ENCODE measurements around the gene CD300LG. TPM values are rescaled to one million over a fixed set of nuclear protein-coding genes. Genes with fewer than 3 reads are reported as not detected.
"Not testable (repeated sequence)": the region's sequence is repeated elsewhere in the genome, so short reads cannot be mapped to it uniquely, and the experiment has no call there.

Gene CD300LG
- polyA plus RNA-seq, 10 donors: 1.1 to 4.2 (median 2.8) TPM

DNA sequence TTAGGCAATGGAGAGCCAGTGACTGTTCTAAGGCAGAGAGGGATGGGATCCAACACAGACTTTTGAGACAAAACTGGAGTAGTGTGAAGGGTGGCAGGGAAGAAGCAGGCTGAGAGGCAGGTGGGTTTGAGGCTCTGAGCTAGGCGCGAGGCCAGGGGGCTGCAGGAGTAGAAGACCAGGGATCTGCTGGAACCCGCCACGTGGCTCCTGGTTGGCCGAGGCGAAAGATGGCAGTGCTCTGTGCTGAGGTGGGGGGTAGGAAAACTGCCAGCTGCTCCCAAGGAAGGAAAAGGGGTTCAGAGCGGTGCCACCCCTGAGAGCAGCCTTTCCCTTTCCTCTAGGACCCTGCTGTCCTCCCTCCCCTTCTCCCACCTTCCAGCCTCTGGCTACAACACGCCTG lies 5.6 kb downstream of the CD300LG start:
- DNase-seq: no peak

DNA sequence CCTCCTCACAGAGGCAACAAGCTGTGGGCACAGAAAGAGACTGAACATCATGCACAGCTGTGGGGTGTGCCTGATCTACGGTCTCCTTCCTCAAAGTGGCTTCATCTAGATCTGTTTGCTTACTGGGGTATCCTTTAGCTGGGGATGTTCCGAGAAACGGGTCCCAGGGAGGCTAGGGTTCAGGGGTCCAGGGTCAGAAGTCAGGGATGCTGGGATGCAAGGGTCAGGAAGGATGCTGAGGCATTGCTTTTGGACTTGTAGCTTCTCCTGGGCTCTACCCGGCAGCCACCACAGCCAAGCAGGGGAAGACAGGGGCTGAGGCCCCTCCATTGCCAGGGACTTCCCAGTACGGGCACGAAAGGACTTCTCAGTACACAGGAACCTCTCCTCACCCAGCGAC lies 6.6 kb downstream of the CD300LG start:
- DNase-seq: no peak

DNA sequence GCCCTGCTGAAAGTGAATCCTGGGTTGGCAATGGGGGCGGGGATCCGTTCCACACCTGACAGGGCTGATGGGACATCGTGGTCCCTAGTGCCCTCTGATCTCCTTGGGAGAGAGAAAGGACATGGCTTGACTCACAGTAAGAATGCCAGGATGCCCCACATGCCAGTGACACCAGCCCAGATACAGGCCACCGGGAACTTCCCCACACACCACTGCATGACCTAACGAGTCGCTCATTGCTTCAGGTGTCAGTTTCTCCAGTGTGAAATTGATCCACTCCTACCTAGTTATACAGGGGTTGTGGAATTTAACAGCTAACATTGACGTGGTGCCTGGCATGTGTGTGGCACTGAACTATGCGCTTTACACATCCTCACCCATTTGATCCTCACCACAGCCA lies 7.5 kb downstream of the CD300LG start:
- no peak for DNase-seq

DNA sequence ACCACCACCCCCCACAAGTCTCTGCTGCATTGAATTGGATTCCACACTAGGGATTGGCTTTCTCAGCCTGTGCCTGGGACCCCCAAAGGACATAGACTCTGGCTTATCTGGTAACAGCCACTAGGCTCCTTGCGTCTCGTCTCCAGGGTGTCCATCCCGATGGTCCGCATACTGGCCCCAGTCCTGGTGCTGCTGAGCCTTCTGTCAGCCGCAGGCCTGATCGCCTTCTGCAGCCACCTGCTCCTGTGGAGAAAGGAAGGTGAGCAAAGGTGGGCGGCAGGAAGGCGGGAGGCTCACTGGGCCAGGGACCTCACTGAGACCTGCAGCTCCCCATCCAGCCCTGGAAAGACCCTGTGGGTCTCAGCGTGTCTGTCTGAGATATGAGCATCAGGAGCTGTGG lies 8.1 kb downstream of the CD300LG start:
- DNase-seq: no peak

DNA sequence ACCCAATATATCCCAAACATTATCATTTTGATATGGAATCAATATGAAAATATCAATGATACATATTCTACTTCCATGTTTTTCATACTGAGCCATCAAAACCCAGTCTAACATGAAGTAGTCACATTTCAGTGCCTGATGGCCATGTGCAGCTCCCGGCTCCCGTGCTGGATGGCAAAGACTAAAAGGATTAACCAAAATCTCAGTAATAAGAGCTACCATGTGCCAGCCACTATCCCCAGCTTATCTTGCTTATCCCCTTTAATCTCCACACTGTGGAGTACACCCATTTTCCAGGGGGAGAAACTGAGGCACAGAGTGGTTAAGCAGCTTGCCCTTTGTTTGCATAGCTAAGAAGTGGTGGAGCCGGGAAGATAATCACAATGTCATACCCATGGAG lies 9.2 kb downstream of the CD300LG start:
- no peak for DNase-seq

DNA sequence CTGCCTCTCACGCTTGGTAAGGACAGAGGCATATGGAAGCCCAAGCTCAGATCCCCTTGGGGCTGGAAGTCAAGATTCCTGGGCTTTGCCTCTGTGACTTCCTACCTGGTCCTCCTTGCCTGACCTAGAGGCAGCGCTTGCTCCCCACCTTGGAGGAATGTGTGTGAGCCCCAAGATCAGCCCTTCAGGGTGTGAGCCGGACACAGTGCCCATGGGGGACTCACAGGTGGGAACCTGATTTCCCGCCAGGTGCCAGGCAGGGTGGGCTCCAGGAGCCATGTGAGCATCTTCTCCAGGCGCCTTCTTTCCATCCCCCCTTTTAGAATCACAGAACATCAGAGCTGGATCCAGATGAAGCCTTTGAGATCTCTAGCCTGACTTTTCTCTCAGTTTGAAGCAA lies 10.2 kb downstream of the CD300LG start:
- no peak for DNase-seq

DNA sequence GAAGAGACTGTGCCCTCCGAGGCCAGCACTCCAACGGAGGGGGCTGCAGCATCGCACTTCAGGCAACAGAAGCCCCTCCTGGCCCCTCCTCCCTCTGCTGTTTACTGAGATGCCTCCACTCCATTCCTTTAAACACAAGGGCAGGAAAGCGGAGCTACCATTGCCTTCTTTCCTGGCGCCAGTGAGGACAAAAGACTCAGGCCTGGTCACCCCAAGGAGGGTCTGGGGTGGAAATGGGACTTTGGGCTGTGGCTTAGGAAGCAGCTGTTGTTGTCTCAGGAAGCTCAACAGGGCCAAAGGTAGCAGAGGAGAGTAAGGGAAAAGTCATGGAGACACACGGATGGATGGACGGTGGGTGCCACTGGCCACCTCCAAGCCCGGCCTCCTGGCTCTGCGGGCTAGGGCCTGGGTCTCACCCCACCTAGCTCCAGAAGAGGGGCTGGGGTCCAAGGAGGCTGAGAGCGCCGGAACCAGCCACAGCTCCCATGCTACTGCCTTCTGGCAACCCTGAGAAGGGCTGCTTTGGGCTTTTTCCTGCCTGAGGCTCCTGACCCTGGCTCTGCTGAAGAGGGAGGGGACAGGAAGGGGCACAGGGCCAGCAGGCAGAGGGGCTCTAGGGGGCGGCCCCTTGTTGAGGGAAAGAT lies 11.1 kb downstream of the CD300LG start:
- DNase-seq: no peak

DNA sequence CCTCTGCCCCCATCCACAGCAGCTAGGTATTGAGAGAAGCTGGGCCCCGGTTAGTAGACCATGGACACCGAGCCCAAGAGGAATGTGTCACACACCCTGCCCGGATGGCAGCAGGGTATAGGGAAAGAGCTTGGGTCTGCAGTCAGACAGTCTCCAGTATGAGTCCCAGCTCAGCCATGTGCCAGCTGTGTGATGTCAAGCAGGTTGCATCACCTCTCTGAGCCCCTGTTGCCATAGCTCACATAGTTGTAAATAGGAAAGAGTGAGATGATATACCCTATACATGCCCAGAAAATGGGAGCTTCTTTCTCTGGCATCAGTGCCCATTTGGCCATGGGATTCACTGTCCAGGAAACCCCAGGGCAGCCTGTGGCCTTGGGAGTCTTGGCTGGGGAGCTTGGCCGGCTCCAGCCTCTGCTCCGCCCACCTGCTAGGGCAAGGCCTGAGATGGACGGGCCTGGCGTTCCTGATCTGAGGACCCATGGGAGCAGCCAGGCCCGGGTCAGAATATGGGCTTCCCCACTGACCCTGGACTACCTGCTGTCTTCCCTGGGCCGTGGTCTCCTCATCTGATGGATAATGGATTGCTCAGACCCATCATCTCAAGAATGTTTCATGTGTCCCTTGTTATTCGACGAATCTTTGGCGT lies 13.2 kb downstream of the CD300LG start:
- DNase-seq: no peak

DNA sequence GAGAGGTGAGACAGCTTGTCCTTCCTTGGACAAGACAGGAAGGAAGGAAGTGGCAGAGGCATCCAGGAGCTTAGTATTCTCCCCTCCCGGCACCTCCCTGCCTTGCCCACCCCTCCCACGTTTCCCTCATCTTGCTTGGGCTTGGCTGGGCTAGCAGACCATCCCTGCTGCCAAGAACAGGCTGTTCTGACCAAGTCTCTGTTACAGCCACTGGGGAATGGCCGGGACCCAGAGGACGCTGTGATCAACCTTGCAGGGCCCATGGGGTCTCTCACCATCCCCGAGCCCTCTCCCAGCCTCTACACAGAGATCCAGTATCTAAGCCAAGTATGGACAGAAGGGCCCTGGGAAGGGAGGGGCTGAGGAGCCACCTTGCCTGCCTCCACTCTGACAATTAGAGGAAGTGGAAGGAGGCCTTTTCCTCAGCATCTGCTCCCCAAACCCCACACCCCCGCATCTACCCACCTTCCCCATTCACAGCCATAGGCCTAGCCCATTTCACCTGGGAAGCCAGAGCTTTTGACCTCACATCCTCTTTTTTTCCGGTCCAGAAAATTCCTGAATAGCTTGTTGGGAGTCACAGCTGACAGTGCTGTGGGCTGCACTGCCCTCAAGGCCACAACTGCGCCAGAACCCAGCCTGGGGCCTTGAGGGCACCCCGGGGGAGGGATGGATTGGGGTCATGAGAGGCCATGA lies 14.1 kb downstream of the CD300LG start:
- no peak for DNase-seq

DNA sequence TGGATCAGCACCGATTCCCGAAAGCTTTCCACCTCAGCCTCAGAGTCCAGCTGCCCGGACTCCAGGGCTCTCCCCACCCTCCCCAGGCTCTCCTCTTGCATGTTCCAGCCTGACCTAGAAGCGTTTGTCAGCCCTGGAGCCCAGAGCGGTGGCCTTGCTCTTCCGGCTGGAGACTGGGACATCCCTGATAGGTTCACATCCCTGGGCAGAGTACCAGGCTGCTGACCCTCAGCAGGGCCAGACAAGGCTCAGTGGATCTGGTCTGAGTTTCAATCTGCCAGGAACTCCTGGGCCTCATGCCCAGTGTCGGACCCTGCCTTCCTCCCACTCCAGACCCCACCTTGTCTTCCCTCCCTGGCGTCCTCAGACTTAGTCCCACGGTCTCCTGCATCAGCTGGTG lies 15.0 kb downstream of the CD300LG start:
- no peak for DNase-seq

DNA sequence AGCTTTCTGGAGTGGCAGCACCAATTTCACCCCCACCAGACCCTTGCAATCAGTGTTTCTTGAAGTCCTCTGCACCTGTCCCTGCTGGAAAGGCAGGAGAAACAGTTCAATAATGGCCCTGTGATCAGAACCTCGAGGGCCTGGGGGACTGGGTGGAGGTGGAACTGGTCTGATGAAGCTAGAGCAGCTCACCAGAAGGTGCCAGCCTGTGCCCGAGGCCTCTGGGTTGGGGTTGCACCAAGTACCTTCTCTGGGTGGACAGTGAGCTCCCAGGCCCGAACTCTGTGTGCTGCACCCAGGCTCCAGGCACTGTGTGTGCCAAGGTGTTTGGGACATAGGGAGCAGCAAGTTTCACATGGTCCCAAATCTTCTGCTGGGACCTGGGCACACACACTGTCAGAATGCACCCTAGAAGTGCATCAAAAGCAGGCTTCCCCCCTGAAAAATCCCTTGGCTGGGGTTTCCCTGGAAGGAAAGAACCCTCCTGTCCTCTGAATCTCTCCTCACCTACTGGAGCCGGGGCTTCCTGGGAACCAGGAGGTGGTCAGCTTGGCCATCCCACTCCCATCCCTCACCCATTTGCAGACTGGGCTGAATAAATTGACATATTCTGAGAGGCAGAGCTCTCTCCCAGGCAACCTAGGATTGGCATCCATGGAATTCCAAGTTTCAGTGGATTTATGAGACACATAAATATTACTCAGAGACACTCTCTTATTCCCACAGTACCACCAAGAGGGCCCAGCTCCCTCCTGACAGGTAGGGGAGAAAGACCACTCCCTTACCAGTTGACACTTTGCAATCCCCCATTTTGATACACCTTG lies 17.4 kb downstream of the CD300LG start:
- DNase-seq: no peak

DNA sequence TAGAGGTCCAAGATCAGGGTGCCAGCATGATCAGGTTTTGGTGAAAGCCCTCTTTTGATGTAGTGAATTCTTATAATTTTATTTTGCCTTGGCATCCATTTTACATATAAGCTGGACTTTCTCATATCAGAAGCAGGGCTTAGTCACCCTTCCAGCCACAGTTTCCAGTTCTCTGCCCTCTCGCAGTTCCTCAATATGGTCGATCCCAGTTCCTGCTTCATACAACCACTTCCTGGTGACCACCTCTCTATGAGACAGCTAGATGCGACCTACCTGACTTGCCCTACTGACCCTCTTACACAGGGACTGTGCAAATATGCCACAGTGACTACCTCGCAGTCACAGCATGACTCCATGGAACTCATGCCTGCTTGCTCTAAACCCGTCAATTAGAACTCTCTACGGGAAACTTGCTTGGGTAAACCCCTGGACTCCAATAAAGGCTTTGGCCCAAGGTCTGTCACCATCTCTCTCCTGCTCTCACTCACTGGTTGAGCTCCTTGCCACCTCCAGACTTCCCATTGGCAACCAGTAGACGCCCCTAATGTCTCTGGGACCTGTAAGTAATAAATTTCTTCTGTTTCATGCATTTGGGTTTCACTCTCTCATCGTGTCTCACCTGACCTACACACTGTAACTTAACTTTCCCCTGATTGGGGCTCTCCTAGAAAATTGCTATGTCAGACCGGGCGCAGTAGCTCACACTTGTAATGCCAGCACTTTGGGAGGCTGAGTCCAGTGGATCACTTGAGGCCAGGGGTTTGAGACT lies 21.4 kb downstream of the CD300LG start:
- no peak for DNase-seq

DNA sequence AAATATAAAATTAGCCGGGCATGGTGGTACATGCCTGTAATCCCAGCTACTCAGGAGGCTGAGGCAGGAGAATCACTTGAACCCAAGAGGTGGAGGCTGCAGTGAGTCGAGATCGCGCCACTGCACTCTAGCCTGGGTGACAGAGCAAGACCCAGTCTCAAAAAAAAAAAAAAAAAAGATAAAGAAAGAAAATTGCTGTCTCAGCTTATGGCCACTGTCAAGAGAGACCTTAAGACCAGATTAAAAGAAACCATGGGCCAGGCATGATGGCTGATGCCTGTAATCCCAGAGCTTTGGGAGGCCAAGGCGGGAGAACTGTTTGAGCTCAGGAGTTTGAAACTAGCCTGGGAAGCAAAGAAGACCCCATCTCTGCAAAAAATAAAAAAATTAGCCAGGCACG lies 22.1 kb downstream of the CD300LG start:
- DNase-seq: not testable (repeated sequence)

DNA sequence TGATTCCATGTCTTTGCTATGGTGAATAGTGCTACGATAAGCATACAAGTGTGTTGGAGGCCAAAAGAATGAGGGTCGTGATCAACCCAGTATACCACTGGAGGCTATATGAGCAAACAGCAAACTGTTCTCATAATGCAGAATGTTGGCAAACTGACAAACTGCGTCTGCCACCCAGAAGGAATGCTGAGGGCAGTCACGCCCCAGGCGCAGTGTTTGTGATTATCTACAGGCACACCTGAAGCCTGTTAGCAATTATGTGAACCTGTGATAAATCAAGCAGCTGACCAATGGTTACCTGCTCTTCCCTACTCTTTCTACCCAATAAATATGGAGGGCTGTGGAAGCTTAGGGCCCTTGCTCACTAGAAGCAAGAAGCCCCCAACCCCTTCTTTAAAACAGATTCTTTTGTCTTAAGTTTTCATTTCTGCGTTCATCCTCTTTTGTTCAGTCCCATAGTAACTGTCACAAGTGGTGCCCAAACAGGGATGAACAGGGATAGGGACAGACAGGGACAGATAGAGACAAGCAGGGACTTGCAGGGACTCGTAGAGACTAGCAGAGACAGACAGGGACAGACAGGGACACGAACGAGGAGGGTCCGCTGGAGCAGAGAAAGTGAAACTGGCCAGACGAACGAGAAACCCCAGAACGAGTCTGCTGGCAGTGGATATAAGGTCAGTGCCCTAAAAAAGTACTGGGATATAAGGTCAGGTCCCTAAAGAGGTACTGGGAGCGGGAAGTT lies 25.1 kb downstream of the CD300LG start:
- DNase-seq: no peak

DNA sequence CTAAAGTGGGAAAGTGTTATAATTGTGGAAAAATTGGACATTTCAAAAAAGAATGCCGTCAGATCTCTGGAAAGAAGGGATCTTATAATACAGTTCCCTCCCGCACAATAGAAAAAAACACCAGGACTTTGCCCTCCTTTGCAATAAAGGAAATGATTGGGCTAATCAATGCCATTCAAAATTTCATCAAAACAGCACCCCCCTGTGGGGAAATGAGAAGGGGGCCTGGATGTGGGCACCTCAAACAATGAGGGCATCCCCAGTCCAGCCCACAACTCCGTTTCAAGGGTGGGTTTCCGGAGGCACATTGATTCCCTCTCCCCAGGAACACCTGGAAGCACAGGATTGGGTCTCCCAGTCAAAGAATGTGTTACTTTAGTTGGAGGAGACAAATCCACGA lies 26.1 kb downstream of the CD300LG start:
- DNase-seq: no peak

DNA sequence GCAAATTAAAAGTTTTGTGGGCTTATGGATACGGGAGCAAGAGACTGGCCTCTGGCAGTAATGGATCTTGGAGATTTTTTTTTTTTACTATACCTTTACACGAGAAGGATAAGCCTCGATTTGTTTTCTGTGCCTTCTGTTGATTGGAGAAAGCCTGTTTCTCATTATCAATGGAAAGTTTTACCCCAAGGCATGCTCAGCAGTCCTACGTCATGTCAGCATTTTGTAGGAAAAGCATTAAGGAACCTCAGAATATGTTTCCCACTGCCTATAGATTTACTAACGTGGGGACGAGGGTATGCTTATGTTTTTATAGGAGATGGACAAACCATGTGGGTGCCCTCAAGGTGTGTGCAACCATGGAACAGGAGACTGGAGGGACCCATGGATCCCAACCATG lies 26.8 kb downstream of the CD300LG start:
- DNase-seq: no peak

DNA sequence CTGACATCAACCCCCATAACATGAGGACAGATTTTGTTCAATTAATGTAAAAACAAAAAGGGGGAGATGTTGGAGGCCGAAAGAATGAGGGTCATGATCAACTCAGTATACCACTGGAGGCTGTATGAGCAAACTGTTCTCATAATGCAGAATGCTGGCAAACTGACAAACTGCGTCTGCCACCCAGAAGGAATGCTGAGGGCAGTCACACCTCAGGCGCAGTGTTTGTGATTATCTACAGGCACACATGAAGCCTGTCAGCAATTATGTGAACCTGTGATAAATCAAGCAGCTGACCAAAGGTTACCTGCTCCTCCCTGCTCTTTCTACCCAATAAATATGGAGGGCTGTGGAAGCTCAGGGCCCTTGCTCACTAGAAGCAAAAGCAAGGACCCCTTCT lies 27.3 kb downstream of the CD300LG start:
- no peak for DNase-seq

DNA sequence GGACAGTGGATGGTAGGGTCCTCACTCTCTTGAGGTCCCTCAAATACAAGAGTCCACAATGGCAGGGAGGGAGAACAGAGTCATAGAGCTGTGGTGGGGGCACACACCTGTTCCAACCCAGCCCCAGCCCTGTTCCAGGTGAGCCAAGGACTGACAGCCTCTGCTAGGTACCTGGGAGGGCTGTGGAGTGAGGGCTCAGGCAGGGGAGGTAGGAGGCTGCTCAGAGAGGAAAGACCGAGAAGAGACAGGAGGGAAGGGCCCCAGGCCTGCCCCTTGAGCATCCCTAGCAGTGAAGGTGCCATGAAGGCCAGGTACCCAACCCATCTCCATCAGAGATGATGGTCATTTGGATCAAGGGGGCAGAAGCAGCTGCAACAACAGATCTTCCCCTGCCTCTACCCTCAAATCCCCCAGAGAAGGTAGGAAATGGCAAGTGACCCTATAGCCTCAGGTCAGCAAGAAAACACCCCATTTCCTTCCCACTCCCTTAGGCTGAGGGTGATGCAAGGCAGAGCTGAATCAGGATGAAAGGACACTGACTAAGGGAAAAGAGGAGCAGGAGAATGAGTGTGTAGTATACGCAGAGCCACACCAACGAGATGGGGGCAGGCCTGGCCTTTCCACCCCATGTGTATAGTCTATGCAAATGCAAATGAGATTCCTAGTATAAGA lies 28.6 kb downstream of the CD300LG start:
- no peak for DNase-seq

DNA sequence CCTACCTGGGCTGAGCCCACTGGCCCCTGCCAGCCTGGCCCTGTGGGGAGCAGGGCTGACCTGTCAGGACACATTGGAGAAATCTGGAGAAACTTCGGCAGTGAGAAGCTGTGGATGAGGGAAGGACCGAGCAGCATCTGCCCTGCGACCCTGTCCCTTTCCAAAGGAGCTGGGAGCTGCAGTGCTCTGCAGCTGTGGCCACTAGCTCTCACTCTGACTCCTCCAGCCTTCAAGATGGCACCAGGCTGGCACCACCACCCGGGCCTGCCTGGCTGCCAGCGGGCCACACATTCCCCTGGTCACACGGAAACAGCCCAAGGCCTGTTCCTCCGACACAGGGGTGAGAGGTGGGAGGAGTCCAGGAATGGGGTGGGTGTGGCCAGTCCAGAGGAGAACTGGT lies 30.1 kb downstream of the CD300LG start:
- DNase-seq: no peak

DNA sequence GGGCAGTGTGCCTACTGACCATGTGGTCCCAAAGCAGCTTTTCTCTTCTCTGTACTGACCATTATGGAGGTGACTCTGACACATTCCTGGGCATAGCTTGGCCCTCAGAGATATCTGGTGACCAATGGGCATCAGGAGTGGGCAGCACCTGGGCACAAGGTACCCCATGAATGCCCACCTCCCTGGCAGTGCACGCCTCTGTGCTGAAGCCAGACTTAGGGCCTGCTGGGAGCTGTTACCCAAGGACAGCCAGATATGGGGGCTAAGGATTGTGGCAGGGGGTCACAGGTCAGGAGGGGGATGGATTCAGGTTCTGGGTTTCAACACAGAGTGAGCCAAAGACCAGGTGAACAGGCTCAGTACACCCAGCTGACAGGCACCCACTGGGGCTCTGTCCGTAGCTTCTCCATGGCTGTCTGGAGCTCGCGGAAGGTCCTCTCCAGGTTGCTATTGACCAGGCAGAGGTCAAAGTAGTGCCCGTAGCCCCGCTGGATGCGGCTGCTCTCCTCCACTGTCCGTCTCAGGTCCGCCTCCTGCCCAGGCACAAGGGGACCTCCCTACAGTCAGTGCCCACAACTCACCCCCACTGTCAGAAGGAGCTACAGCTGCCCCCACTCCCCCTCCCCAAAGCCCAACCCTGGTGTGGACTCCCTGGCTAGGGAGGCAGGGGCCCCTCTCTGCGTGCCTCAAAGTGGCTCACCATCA lies 30.6 kb downstream of the CD300LG start:
- no peak for DNase-seq

All from muscle of back (tissue), 11 donors.